Activated naive CD4-positive, alpha-beta T cell treated with anti-CD3 and anti-CD28 coated beads, Interleukin-2, amount 50 U/mL, for 16 hours (primary cell): ENCODE measurements around the gene LENG8.
"Not testable (repeated sequence)": the region's sequence is repeated elsewhere in the genome, so short reads cannot be mapped to it uniquely, and the experiment has no call there.

Source experiments
- DNase-seq: peaks from one replicate; pipeline ENCODE4 v3.0.0-alpha.2; 2020

LENG8 gene

DNA sequence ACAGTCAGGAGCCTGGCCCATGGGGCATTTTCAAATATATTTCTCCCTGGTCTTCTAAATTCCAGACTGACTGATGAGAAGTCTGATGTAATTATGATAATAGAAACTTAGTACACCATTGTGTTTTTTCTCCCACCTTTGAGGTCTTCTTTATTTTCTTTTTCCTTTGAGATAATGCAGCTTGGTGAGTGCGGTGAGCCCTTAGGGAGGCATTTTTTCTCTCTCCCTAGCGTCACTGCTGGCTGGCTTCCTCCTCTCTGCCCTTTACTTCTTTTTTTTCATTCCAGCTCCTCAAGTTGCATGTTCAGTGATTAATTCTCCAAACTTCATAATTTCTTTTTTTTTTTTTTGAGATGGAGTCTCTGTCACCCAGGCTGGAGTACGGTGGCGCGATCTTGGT, 36.9 kb downstream of the LENG8 start:
- no peak for DNase-seq

- no peak for DNase-seq
These were observed 40.3 kb downstream of the LENG8 start for GRCh38 chr19:54489341-54489740.

DNA sequence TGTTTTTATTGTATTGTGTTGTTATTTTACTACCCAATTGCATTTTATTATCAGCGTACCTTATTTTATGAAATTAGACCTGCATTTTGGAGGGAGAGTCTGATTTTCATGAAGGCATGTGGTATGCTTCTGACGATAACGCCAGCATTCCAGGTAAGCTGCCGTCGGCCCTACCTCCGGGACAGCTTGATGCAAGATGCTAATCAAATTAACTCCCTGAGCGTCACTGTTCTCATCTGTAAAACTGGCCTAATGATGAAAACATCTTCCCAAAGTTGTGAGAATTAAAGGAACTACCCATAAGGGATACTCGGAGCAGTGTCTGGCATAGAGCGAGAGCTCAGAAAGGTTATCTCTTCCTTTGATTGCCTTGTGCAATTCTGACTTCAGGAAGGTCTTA, 40.8 kb downstream of the LENG8 start:
- DNase-seq: no peak

DNA sequence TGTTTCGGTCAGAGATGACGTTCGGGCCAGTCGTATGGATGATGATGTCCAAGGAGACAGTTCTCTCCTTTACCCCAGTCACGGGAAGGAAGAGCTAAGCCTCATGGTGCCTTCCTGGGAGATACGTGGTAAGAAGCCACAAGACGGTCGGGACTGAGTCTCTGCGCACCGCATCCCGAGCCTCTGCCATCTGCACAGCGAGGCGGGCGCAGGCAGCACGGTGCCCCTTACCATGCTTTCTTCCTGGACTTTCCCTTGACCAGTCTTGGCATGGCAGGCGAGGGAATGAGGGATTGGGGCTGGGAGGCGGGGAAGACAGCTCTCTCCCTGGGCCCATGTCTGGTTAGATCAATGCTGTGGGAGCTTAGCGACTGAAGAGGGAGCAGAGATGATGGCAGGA, 43.6 kb downstream of the LENG8 start:
- DNase-seq: no peak

DNA sequence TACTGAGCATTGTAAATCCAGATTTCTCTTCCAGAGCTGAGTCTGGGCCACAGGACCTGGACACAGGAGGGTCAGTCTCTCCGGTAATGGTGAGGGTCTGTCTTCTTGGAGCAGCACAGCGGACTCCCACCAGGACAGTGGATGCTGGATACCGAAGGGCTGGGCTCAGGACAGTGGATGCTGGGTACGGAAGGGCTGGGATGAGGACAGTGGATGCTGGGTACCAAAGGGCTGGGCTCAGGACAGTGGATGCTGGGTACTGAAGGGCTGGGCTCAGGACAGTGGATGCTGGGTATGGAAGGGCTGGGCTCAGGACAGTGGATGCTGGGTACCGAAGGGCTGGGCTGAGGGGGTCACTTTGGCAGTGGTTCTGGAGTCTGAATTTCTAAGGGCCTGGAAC, 44.1 kb downstream of the LENG8 start:
- DNase-seq: not testable (repeated sequence)

- DNase-seq: no peak
These were observed 45.1 kb downstream of the LENG8 start for GRCh38 chr19:54493967-54494585.

- DNase-seq: not testable (repeated sequence)
These were observed 46.3 kb downstream of the LENG8 start for GRCh38 chr19:54495284-54495683.

DNA sequence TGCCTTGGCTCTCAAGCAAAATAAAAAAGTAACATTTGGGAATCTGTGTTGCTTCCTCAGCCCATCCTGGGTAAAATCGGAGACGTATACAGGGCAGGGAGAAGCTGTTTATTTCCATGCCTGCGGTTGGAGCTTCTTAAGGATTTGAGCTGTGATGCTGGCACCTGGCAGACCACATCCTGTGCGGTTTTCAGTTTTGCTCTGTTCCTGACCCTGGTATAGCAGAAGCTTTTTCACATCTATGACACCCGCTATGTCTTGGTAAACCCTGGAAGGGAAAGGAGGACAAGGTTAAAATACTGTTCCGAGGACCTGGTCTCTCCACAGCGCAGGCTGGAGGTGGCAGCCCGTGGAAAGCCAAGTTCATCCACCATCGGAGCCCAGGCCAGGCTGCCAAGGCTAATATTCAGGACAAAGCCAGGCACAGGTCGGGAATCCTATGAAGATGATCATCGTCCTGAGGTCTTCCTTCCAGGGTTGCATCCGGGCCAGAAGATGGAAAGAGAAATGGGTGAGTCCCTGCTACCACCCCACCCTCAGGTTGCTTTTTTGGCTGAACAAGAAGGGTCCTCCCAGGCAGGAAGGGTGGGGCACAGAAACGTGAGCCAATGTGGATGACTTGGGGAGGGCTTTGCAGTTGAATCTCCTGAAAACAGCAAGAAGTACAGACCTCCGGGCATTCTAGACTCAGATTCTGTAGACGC, 48.9 kb downstream of the LENG8 start:
- DNase-seq: not testable (repeated sequence)

- not testable (repeated sequence) for DNase-seq
These were observed 49.4 kb downstream of the LENG8 start for GRCh38 chr19:54498451-54498772.

GRCh38 chr19:54502518-54503048, 53.6 kb downstream of the LENG8 start, which contains the start of gene LAIR2:
TSS of gene LAIR2 (plus strand) at chr19:54502831. CDS start at chr19:54502919, 88 bp downstream.
- DNase-seq: no peak

- not testable (repeated sequence) for DNase-seq
These were observed 56.5 kb downstream of the LENG8 start for GRCh38 chr19:54505542-54505941.

GRCh38 chr19:54506079-54506478, 57.1 kb downstream of the LENG8 start:
- DNase-seq: no peak

GRCh38 chr19:54507038-54507717, 58.2 kb downstream of the LENG8 start:
- DNase-seq: not testable (repeated sequence)

- no peak for DNase-seq
These were observed 58.8 kb downstream of the LENG8 start for GRCh38 chr19:54507824-54508223.

- not testable (repeated sequence) for DNase-seq
These were observed 59.5 kb downstream of the LENG8 start for GRCh38 chr19:54508487-54508886.

- DNase-seq: not testable (repeated sequence)
These were observed 60.4 kb downstream of the LENG8 start for GRCh38 chr19:54509200-54509940.
